Stimulated activated CD4-positive, alpha-beta T cell treated with anti-CD3 and anti-CD28 coated beads, Interleukin-2, amount 100 ng/mL, for 24 hours (primary cell): ENCODE data around the gene LPA.
A peak's percentile ranks its signal among the peaks of the same experiment; 100 is the strongest.
"Not testable (repeated sequence)": the region's sequence is repeated elsewhere in the genome, so short reads cannot be mapped to it uniquely, and the experiment has no call there.

ENCODE experiments used
- DNase-seq, 2 donors: peaks; one replicate each; pipeline ENCODE4 v3.0.0-alpha.2; 2020

The LPA gene

DNA sequence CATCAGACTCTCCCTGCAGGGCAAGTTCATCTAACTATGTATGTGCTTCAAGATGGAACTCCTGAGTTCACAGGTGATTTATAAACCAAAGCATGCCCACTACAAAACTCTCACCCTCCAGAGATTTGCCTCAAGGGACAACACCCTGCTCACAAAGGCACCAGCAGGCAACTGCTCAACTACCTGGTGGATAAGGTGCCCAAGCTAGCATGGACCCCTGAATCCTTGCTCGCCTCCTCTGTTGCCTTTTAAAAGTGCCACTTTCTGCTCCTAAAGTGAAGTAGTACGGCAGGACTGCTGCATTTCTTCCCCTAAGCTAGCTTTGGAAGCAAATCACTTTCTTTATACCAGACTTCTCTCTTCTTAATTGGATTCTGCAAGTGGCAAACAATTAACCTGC lies 1.2 kb downstream of the LPA start:
- no peak for DNase-seq

DNA sequence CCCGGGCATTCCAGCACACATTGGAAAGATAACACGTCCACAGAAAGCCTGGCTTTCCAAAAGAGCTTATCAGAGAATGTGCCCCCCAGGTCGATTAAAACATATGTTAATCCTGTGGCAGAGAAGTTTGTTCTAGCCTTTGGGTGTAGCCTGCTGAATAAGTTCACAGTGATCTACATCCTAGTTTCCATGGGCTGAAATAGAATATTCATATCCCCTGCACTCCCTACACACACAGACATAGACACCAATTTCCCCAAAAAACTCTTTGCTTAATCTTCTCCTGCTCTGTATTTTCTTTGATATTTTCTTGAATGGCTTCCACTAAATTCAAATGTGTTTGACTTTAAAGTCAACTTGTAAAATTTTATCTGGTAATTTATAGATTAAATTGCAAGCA lies 1.6 kb downstream of the LPA start:
- no peak for DNase-seq

DNA sequence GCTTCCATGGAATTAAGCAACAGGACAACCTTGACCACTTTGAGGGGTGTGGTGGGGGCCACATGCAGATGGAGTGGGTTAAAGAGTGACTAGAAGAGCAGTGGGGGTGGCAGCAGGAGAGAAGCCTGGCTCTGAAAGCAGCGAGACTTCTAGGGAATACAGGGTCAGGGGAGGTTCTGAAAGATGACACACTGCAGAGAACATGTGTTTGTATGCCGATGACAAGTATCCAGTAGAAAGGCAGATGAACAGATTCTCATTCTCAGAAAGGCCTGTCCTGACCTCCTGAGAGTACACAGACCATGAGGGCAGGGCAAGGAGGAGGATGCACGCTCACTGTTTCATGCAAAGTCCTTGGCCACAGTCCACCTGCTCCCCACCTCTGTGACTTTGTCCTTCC lies 2.9 kb downstream of the LPA start:
- DNase-seq = no peak

DNA sequence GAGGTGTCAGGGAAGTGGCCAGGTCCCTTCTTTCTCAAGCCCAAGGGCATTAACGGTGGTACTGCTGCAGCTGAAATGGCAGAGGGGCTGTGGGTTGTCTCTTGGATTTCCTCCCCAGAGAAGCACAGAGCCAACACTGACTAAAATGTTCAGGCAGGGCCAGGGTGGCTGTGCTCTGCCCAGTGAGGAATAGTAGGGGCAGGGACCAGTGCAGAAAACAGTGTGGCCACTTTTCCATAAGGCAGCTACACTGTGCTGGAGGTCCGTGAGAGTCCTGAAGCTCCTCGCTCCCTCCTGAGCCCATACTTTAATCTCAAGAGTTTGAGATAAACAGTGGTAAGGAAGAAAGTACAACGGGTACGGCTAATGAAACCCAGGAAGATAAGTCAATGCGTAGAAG lies 4.5 kb downstream of the LPA start:
- no peak for DNase-seq

GRCh38 chr6:160634706-160635105 lies 29.4 kb downstream of the LPA start:
- DNase-seq = no peak

GRCh38 chr6:160595838-160596832 lies 67.9 kb downstream of the LPA start:
- DNase-seq = no peak

DNA sequence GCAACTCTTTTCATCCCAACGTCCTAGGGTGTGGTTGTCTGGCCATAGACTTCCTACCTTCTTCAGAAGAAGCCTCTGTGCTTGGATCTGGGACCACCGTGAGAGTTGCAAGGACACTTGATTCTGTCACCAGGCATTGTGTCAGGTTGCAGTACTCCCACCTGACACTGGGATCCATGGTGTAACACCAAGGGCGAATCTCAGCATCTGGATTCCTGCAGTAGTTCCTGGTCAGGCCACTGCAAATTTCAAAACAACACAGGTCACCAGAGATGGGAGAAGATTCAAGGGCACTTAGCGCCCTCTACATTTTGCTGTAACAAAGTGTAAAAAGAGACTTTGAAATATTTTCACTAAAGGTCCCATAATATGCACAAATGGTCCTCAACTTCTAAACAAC lies 68.8 kb downstream of the LPA start:
- not testable (repeated sequence) for DNase-seq

DNA sequence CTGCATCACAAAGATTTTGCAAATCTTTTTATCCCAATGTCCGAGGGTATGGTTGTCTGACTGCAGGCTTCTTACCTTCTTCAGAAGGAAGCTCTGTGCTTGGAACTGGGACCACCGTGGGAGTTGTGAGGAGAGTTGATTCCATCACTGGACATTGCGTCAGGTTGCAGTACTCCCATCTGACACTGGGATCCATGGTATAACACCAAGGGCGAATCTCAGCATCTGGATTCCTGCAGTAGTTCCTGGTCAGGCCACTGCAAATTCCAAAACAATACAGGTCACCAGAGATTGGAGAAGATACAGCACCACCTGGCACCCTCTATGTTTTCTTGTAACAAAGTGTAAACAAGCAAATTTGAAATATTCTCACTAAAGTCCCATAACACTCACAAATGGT lies 77.7 kb downstream of the LPA start:
- no peak for DNase-seq

- no peak for DNase-seq
These were observed 80.3 kb downstream of the LPA start for GRCh38 chr6:160583794-160584193.

- DNase-seq = no peak
These were observed 82.7 kb downstream of the LPA start for GRCh38 chr6:160581406-160581805.

GRCh38 chr6:160578515-160578914 lies 85.6 kb downstream of the LPA start:
- DNase-seq = not testable (repeated sequence)

DNA sequence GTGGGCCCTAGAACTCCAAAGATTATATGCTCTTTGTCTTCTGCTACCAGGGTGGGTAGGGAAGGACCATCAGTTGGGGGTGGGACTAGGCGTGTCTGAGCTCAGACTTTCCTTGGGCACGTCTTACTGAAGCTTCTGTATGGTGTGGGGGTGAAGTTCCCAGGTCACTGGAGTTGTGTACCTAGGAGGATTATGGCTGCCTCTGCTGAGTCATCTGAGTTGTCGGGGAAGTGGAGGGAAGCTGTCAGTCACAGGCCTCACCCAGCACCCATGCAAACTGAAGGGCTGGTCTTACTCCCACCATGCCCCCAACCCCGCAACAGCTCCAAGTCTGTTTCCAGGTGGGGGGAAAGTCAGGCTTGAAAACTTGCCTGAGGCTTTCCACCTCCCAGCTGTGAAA lies 90.1 kb downstream of the LPA start:
- no peak for DNase-seq

DNA sequence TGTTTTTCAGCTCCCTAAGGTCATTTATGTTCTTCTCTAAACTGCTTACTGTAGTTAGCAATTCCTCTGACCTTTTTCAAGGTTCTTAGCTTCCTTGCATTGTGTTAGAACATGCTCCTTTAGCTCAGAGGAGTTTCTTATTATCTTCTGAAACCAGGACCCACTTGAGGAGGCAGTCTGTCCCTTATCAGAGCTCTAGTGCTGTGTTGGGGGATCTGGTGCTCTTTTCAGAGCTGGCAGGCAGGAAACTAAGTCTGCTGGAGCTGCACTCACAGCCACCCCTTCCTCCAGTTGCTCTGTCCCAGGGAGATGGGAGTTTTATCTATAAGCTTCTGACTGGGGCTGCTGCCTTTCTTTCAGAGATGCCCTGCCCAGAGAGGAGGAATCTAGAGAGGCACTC lies 92.9 kb downstream of the LPA start:
- not testable (repeated sequence) for DNase-seq

DNA sequence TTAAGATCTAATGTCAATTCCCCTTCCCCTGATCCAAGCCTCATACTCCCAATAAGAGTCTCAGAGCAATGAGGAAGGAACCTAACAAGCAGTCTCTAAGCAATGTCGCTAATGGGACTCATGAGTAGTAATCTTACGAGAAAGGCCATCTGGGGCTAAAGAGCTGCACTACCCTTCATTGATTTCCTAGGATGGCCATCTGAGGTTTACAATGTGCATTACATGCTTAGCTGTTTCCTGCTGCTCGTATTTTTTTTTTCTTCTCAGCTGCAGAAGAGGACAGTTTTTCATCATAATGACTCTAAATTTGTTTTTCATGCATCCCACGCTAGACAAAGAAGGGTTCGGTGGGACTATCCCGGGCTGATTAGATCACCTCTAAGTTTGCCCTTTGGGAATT lies 119.3 kb downstream of the LPA start:
- DNase-seq = no peak

DNA sequence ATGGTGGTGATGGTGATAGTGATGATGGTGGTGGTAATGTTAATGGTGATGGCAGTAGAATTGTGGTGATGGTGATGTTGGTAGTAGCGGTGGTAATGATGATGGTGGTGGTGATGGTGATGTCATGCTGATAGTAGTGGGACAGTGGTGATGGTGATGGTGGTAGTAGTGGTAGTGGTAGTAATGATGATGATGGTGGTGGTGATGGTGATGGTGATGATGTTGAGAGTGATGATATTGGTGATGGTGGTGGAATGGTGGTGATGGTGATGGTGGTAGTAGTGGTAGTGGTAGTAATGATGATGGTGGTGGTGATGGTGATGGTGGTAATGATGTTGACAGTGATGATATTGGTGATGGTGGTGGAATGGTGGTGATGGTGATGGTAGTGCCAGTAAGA lies 128.8 kb downstream of the LPA start:
- DNase-seq = no peak

DNA sequence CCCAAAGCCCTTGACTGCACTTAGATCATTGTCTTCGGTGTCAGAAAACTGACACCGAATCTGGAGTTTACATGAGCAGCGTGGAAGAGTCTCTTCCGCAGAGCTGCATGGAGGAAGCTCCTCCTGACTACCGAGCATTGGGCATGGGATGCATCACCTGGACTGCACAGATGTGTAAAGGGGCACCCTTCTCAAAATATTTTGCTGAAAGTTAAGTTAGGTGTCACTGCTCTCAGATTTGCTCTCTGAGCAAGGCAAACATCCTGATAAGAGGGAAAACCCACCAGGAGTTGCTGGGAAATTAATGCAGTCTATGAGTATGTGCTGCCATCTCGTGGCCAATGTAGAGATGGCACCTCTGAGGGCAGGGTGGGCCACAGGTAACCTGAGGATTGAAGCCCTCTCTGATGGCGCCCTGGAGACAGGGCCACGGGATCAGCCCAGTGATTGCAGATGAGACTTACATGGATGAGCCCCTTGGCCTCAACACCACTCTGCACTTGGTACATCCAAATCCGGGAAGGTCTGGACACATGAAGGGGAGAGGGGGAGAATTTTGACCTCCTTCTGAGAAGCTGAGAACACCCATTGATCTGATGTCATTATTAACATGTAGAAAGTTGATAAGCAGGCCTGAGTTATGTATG lies 129.9 kb downstream of the LPA start:
- peak; percentile 71 to 73 for DNase-seq

DNA sequence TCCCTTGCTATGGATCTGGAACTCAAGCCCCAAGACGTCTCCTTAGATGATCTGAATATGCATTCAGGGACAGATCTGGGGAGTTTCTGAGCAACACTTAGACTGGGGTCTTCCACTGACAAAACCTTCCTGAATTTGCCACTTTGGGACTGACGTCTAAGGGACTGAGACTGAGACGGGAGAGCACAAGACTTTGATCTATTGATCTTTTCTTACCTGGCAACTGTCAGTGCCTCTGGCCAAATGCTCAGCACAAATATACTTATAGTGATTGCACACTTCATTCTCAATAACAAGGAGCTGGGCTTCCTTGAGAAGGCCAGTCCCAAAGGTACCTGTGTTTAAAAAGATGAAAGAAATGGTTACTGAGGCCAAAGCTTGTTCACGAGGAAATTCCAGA lies 131.8 kb downstream of the LPA start:
- no peak for DNase-seq

GRCh38 chr6:160531826-160532225 lies 132.2 kb downstream of the LPA start:
- no peak for DNase-seq

DNA sequence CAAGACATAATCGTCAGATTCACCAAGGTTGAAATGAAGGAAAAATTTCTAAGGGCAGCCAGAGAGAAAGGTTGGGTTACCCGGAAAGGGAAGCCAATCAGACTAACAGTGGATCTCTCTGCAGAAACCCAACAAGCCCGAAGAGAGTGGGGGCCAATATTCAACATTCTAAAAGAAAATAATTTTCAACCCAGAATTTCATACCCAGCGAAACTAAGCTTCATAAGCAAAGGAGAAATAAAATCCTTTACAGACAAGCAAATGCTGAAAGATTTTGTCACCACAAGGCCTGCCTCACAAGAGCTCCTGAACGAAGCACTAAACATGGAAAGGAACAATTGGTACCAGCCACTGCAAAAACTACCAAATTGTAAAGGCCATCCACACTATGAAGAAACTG lies 134.6 kb downstream of the LPA start:
- not testable (repeated sequence) for DNase-seq

GRCh38 chr6:160523223-160523622 lies 140.9 kb downstream of the LPA start:
- peak; percentile 17 to 29 for DNase-seq

DNA sequence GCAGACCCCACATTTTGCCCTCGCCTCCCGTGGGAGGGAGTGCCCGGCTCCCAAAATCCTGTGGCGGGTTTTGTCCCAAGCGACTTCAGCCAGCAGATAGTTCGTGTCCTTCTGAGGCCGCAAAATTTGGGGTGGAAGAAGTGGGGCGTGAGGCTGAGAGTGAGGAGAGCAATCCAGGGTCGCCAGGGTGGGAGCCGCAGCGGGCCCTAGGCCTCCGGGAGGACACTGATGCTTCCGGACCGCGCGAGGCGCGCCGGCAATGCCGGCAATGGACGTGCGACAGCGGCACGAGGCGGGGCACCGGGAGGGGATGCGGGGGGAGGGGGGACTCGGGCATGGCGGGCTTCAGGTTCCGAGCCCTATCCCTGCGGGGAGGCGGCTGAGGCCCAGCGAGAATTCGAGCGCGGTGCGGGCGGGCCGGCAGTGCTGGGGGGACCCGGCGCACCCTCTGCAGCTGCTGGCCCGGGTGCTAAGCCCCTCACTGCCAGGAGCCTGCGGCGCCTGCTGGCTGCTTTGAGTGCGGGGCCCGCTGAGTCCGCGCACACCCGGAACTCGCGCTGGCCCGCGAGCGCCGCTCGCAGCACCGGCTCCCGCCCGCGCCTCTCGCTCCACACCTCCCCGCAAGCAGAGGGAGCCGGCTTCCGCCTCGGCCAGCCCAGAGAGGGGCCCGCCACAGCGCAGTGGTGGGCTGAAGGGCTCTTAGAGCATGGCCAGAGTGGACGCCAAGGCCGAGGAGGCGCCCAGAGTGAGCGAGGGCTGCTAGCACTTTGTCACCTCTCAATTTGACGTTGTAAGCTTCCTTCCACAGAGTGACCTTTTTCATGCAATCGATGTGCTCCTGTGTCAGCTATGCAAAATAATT lies 143.8 kb downstream of the LPA start:
- DNase-seq = peak; percentile 84 to 87

DNA sequence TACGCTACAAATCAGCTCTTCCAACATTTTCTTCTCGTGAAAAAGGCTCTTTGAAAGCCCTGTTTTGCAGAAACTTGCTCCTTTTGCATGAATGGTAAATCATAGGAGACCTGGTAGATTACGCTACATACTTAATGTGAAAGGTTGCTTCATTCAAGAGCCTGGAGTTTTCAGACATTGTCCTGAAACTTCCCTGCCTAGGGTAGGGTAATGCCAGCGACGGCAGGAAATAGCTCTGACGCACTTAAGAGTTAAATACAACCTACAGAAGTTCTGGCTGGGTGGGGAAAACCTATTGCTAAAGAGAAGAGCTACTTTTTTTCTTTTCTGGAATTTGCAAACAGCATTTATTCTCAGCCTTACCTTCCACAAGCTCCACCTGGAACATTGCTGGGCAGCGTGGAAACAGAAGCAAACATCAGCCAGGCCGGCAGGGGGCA lies 144.5 kb downstream of the LPA start:
- DNase-seq = no peak

GRCh38 chr6:160519133-160519532 lies 144.9 kb downstream of the LPA start:
- no peak for DNase-seq
